GM12892 (cell line): Measurements from ENCODE around the gene FBXW8.
A peak's percentile ranks its signal among the peaks of the same experiment; 100 is the strongest.

Source experiments
- DNase-seq: peaks from one replicate; pipeline ENCODE4 v3.0.0; 2011; ENCODE audit not compliant: insufficient read length
- FAIRE-seq: peaks from 2 replicates; lab custom pipeline; 2011; peaks lifted over from hg19 to GRCh38; lab: Jason Lieb, UNC
- POLR2A ChIP-seq: IDR thresholded peaks from 2 replicates; pipeline ENCODE4 v1.6.1; 2011; ENCODE audit warnings: low read depth, low read length, control low read depth
- POLR2AphosphoS5 ChIP-seq: IDR thresholded peaks from 2 replicates; pipeline ENCODE4 v1.6.1; 2011; ENCODE audit warnings: low read depth, low read length, control low read depth
- TAF1 ChIP-seq: IDR thresholded peaks from 2 replicates; pipeline ENCODE4 v1.6.1; 2011; ENCODE audit warnings: low read depth, mild to moderate bottlenecking, control low read depth, low read length, borderline replicate concordance

The FBXW8 gene

GRCh38 chr12:117067016-117067415 is 156.3 kb downstream of the FBXW8 start:
- TF ChIP-seq TAF1 (no peak), POLR2A (no peak), POLR2AphosphoS5 (no peak)
- DNase-seq (no peak), FAIRE-seq (no peak)

GRCh38 chr12:117067638-117068037 is 156.9 kb downstream of the FBXW8 start:
- no peak for FAIRE-seq
- TF ChIP-seq TAF1 (no peak), POLR2A (no peak), POLR2AphosphoS5 (no peak)
- DNase-seq = no peak

GRCh38 chr12:117068492-117068891 is 157.7 kb downstream of the FBXW8 start:
- TF ChIP-seq POLR2A (no peak), TAF1 (no peak), POLR2AphosphoS5 (no peak)
- FAIRE-seq (no peak), DNase-seq (no peak)

GRCh38 chr12:117069101-117069797 is 158.5 kb downstream of the FBXW8 start:
- no peak for FAIRE-seq
- no peak for TF ChIP-seq POLR2A
- TF ChIP-seq POLR2AphosphoS5 = no peak
- TF ChIP-seq TAF1 = no peak
- no peak for DNase-seq

GRCh38 chr12:117069926-117070900 is 159.5 kb downstream of the FBXW8 start:
- DNase-seq (no peak), FAIRE-seq (no peak)
- TF ChIP-seq TAF1 (no peak), POLR2AphosphoS5 (no peak), POLR2A (no peak)

GRCh38 chr12:117071009-117071408 is 160.3 kb downstream of the FBXW8 start:
- DNase-seq (no peak), FAIRE-seq (peak; percentile 38)
- TF ChIP-seq POLR2A (no peak), TAF1 (no peak), POLR2AphosphoS5 (no peak)

- FAIRE-seq = no peak
- TF ChIP-seq POLR2AphosphoS5 = no peak
- no peak for TF ChIP-seq TAF1
- no peak for TF ChIP-seq POLR2A
- DNase-seq = no peak
Observed at GRCh38 chr12:117072106-117072505, 161.4 kb downstream of the FBXW8 start.

- TF ChIP-seq POLR2AphosphoS5 (no peak), TAF1 (no peak), POLR2A (no peak)
- no peak for FAIRE-seq
- DNase-seq = no peak
Observed at GRCh38 chr12:117072736-117073490, 162.2 kb downstream of the FBXW8 start.

- FAIRE-seq = no peak
- no peak for TF ChIP-seq TAF1
- no peak for TF ChIP-seq POLR2A
- no peak for TF ChIP-seq POLR2AphosphoS5
- DNase-seq = no peak
Observed at GRCh38 chr12:117073611-117074010, 162.9 kb downstream of the FBXW8 start.

- FAIRE-seq (no peak), DNase-seq (no peak)
- no peak for TF ChIP-seq TAF1
- TF ChIP-seq POLR2AphosphoS5 = no peak
- TF ChIP-seq POLR2A = no peak
Observed at GRCh38 chr12:117076410-117077372, 165.9 kb downstream of the FBXW8 start.
